Left ventricle myocardium inferior (tissue), 1 donor: ENCODE data around the gene BORA. TPM values are rescaled to one million over a fixed set of nuclear protein-coding genes. Genes with fewer than 3 reads are reported as not detected.
A peak's percentile ranks its signal among the peaks of the same experiment; 100 is the strongest.

Source experiments
- DNase-seq: peaks from one replicate; pipeline ENCODE4 v3.0.0-alpha.2; 2020
- H3K27ac ChIP-seq: fragments of 200-600 bp; replicated peaks from 2 replicates; pipeline ENCODE4 v1.8.0; 2021
- H3K27me3 ChIP-seq: fragments of 200-600 bp; 2 replicates; pipeline ENCODE4 v1.8.0; 2021; ENCODE audit warnings: low read depth
- H3K36me3 ChIP-seq: fragments of 200-600 bp; 2 replicates; pipeline ENCODE4 v1.8.0; 2021
- H3K4me1 ChIP-seq: fragments of 200-600 bp; 2 replicates; pipeline ENCODE4 v1.8.0; 2021
- H3K4me3 ChIP-seq: fragments of 200-600 bp; 2 replicates; pipeline ENCODE4 v1.8.0; 2021; ENCODE audit warnings: mild to moderate bottlenecking, moderate library complexity
- H3K9me3 ChIP-seq: fragments of 200-600 bp; replicated peaks from 2 replicates; pipeline ENCODE4 v1.8.0; 2021
- CTCF ChIP-seq: fragments of 200-600 bp; IDR thresholded peaks from 2 replicates; pipeline ENCODE4 v1.8.0; 2021; ENCODE audit warnings: antibody characterized with exemption, mild to moderate bottlenecking, borderline replicate concordance
- intact Hi-C: fragments of 100-400 bp; cut with micrococcal nuclease; formaldehyde crosslinking; loops from one replicate; pipeline ENCODE4 v1.11.0; 2022
- long read RNA-seq: library from polyadenylated mRNA; unstranded; transcript quantifications from one replicate; pipeline ENCODE4 v2.0.0, GENCODE V29; 2021
- total RNA-seq: library from RNA; stranded (reverse); fragmentation: NEBNext Ultra II Directional; extraction: Animal tissue kit (Norgen Biotek cat#: 25700); gene quantifications from one replicate; pipeline ENCODE4 v1.2.1, GENCODE V29; 2021
- donor health status: DM: no; HTN: yes; CAD: no; lungs with severe emphysema.

The BORA gene
- total RNA-seq, result 0.55 TPM
- long read RNA-seq, partial matches to known transcripts, result 0 of 2 reads
- long read RNA-seq, other reads (novel, unspliced or antisense), result 2 of 2 reads

GRCh38 chr13:72727417-72728289 is at the start of gene BORA, which contains the start of gene MZT1:
Gene BORA, plus strand, starts transcription at chr13:72727923. Its CDS starts 1,018 bp downstream, at chr13:72728941.
Gene MZT1, minus strand, starts transcription at chr13:72727629. Its CDS starts 27 bp downstream, at chr13:72727602.
- peak within 1 kb of the TSS; percentile 70 for H3K27ac ChIP-seq
- no peaks in the 10 kb centered on the region for H3K27me3 ChIP-seq
- intact Hi-C loops, result no loop called here
- DNase-seq, result peak; percentile 96
- H3K4me1 ChIP-seq, result peaks cover 30% of the 10 kb centered on the region
- H3K4me3 ChIP-seq, result peak within 1 kb of the TSS; percentile 81
- H3K9me3 ChIP-seq, result no peaks in the 10 kb centered on the region
- H3K36me3 ChIP-seq, result peaks cover 6% of the 10 kb centered on the region
- TF ChIP-seq CTCF, result no peak

GRCh38 chr13:72678312-72678711 is 49.4 kb upstream of the BORA start:
- no peaks in the 10 kb centered on the region for H3K4me1 ChIP-seq
- H3K27me3 ChIP-seq, result no peaks in the 10 kb centered on the region
- no peak overlapping the region for H3K27ac ChIP-seq
- no peaks in the 10 kb centered on the region for H3K36me3 ChIP-seq
- TF ChIP-seq CTCF, result no peak
- no peaks in the 10 kb centered on the region for H3K9me3 ChIP-seq
- DNase-seq, result no peak
- intact Hi-C loops, result no loop called here
- no peak overlapping the region for H3K4me3 ChIP-seq

GRCh38 chr13:72680353-72680752 is 47.4 kb upstream of the BORA start:
- H3K4me3 ChIP-seq, result no peak overlapping the region
- no peaks in the 10 kb centered on the region for H3K36me3 ChIP-seq
- no peaks in the 10 kb centered on the region for H3K27me3 ChIP-seq
- TF ChIP-seq CTCF, result no peak
- DNase-seq, result no peak
- intact Hi-C loops, result no loop called here
- H3K27ac ChIP-seq, result no peak overlapping the region
- no peaks in the 10 kb centered on the region for H3K4me1 ChIP-seq
- no peaks in the 10 kb centered on the region for H3K9me3 ChIP-seq

- no peak overlapping the region for H3K4me3 ChIP-seq
- H3K9me3 ChIP-seq, result no peaks in the 10 kb centered on the region
- no peak for DNase-seq
- H3K4me1 ChIP-seq, result no peaks in the 10 kb centered on the region
- no peak overlapping the region for H3K27ac ChIP-seq
- TF ChIP-seq CTCF, result no peak
- intact Hi-C loops, result no loop called here
- no peaks in the 10 kb centered on the region for H3K27me3 ChIP-seq
- no peaks in the 10 kb centered on the region for H3K36me3 ChIP-seq
Measured at GRCh38 chr13:72686766-72687165, 41.0 kb upstream of the BORA start.

GRCh38 chr13:72689181-72689696 is 38.5 kb upstream of the BORA start:
- Histone ChIP-seq H3K27ac (no peak overlapping the region), H3K36me3 (no peaks in the 10 kb centered on the region), H3K4me1 (no peaks in the 10 kb centered on the region), H3K27me3 (no peaks in the 10 kb centered on the region), H3K4me3 (no peak overlapping the region), H3K9me3 (peaks cover 12% of the 10 kb centered on the region)
- no peak for DNase-seq
- intact Hi-C loops, result no loop called here
- TF ChIP-seq CTCF, result no peak
